Ovary (tissue), 9 donors: ENCODE data around the gene DHRS12. TPM values are rescaled to one million over a fixed set of nuclear protein-coding genes. Genes with fewer than 3 reads are reported as not detected.

Source experiments
- DNase-seq, 5 donors: peaks; one replicate each; pipeline ENCODE4 v3.0.0-alpha.2; 2019 to 2020
- H3K27ac ChIP-seq, 2 donors: fragments of 200-600 bp; one replicate each; pipeline versions ENCODE4 v1.5.1 to v1.8.0; 2019 to 2022
- H3K27me3 ChIP-seq: fragments of 200-600 bp; one replicate; pipeline ENCODE4 v1.8.0; 2022
- H3K36me3 ChIP-seq: fragments of 200-600 bp; sonication (generic); one replicate; pipeline ENCODE4 v1.5.1; 2019
- H3K4me1 ChIP-seq: one replicate; pipeline ENCODE4 v1.8.1; 2013; ENCODE audit warnings: mild to moderate bottlenecking, moderate library complexity; ENCODE audit not compliant: insufficient read depth
- H3K4me3 ChIP-seq: fragments of 200-600 bp; sonication (generic); one replicate; pipeline ENCODE4 v1.5.1; 2017
- H3K9me3 ChIP-seq, 2 donors: fragments of 200-600 bp in 1 of 2; sonication (generic) in 1 of 2; one replicate each; pipeline versions ENCODE4 v1.5.1 to v1.8.1; 2013 to 2019; ENCODE audit warnings: mild to moderate bottlenecking in 1 of 2, moderate library complexity in 1 of 2
- CTCF ChIP-seq, 3 donors: fragments of 450-650 bp in 2 of 3; fragments of 200-600 bp in 1 of 3; IDR thresholded peaks; one replicate each; pipeline versions ENCODE4 v1.5.1 to v1.8.0; 2016 to 2022; ENCODE audit warnings: antibody characterized with exemption in 3 of 3, mild to moderate bottlenecking in 1 of 3
- EP300 ChIP-seq: sonication (generic); formaldehyde crosslinking; IDR thresholded peaks from one replicate; pipeline ENCODE4 v1.6.1; 2017; ENCODE audit warnings: antibody characterized with exemption
- POLR2A ChIP-seq: fragments of 450-650 bp; IDR thresholded peaks from one replicate; pipeline ENCODE4 v1.6.1; 2017; ENCODE audit warnings: antibody characterized with exemption, mild to moderate bottlenecking, moderate library complexity
- WGBS, 3 donors: extraction: QIAGEN DNeasy Blood & Tissue Kit in 1 of 3; methylation state at CpG; one replicate each; pipeline versions ENCODE4 v1.1.5 to v1.1.7; 2013 to 2017; 5-methylcytosine and 5-hydroxymethylcytosine counted together
- intact Hi-C, 4 donors: fragments of 100-400 bp; cut with DNase I; formaldehyde crosslinking; loops; one replicate each; pipeline versions ENCODE4 v1.11.0 to v1.15.1; 2022 to 2023
- polyA plus RNA-seq, 2 donors: library from polyadenylated mRNA; stranded (reverse); fragments of 200-250 nt in 1 of 2; fragments of 350-450 nt in 1 of 2; fragmentation: Illumina TruSeq in 1 of 2; extraction: RNeasy Lipid Tissue Mini Kit (QIAGEN cat#74804) in 1 of 2; gene quantifications; one replicate each; pipeline ENCODE4 v1.2.3, GENCODE V29; 2013 to 2014
- total RNA-seq, 7 donors: library from RNA; depleted of rRNA in 2 of 7; stranded (reverse); fragments of >200 nt in 2 of 7; fragmentation: NEBNext Ultra II Directional in 3 of 7; extraction: Animal tissue kit (Norgen Biotek cat#: 25700) in 3 of 7; gene quantifications; one replicate each; pipeline versions ENCODE4 v1.1.0 to v1.2.4, GENCODE V29; 2016 to 2023
- donor health status: DM: no; HTN: no; CAD: no; lungs with moderate emphysema.
- donor health status: DM: no; HTN: no; CAD: no.
- donor health status: Bipolar disorder and iron deficiency.
- donor health status: DM: yes; HTN: yes; CAD: no.
- donor health status: DM: no; HTN: no; CAD: no.
- donor health status: DM: yes; HTN: yes; CAD: no.

The DHRS12 gene
- total and polyA plus RNA-seq, 9 donors: 9.7 to 29.1 (median 18.3) TPM

DNA sequence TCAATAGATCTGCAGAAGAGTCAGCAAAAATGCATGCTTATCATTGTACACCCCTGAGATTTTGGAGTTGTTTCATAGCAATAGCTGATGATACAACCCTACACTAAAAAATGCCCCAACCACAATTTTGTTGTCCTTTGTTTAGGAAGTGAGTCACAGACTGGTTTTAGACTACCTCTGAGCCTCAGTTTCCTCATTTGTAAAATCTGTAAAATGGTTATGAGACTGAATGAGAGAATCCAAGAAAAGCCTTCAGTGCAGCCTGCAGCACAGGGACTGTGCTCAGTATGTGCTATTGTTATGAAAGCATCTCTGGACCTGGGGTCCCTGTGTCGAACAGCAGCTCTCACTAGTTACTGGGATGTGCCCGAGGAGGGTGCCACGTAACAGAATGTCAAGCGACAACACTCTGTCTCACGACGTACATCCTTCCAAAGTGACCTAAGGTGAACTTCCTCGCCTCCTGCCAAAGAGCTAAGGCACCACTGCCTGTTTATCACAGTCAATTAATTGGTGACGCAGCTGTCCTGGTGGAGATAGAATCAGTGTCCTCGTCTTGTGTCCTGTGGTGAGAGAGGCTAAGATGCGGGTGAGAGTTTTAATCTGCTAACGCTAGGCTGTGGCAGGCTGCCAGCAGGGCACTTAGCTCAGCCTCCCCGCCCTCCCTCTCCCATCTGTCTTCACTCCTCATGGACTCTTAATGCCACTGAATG lies 18.1 kb downstream of the DHRS12 start:
- TF ChIP-seq EP300: no peak
- no peak for TF ChIP-seq CTCF (IDR thresholded peaks at IDR 0.05)
- peaks cover 15% of the 10 kb centered on the region for H3K4me1 ChIP-seq
- intact Hi-C loops: no loop called here
- peak; percentile 53 to 72 (median 61) for DNase-seq
- no peak overlapping the region for H3K4me3 ChIP-seq
- H3K27ac ChIP-seq: peak overlapping the region; percentile 72 to 75
- no peaks in the 10 kb centered on the region for H3K36me3 ChIP-seq
- 18 to 26% (median 24%) methylated on average over 12 of the region's 12 CpGs for WGBS, 3 donors
- no peaks in the 10 kb centered on the region for H3K9me3 ChIP-seq
- H3K27me3 ChIP-seq: no peaks in the 10 kb centered on the region

GRCh38 chr13:51784097-51784496 lies 19.9 kb downstream of the DHRS12 start:
- H3K4me3 ChIP-seq: no peak overlapping the region
- no peaks in the 10 kb centered on the region for H3K27me3 ChIP-seq
- WGBS, 3 donors: 93 to 100% (median 95%) methylated on average over 1 of the region's 1 CpG
- H3K4me1 ChIP-seq: peaks cover 11% of the 10 kb centered on the region
- DNase-seq: peak in 1 of 5 donors; percentile 8
- TF ChIP-seq POLR2A (no peak), CTCF (IDR thresholded peaks at IDR 0.05) (no peak), EP300 (no peak)
- no peaks in the 10 kb centered on the region for H3K9me3 ChIP-seq
- no peak overlapping the region for H3K27ac ChIP-seq
- intact Hi-C loops: no loop called here
- H3K36me3 ChIP-seq: no peaks in the 10 kb centered on the region

- Histone ChIP-seq H3K4me3 (no peak overlapping the region), H3K27me3 (no peaks in the 10 kb centered on the region), H3K27ac (no peak overlapping the region), H3K4me1 (peaks cover 11% of the 10 kb centered on the region), H3K36me3 (no peaks in the 10 kb centered on the region), H3K9me3 (no peaks in the 10 kb centered on the region)
- WGBS, 3 donors: 92 to 96% (median 95%) methylated on average over 9 of the region's 9 CpGs
- intact Hi-C loops: no loop called here
- TF ChIP-seq POLR2A (no peak), CTCF (IDR thresholded peaks at IDR 0.05) (no peak), EP300 (no peak)
- DNase-seq: peak in 1 of 5 donors; percentile 11
Observed at GRCh38 chr13:51783428-51784094, 20.4 kb downstream of the DHRS12 start.

GRCh38 chr13:51782026-51782710 lies 21.8 kb downstream of the DHRS12 start:
- Histone ChIP-seq H3K36me3 (no peaks in the 10 kb centered on the region), H3K4me1 (peaks cover 8% of the 10 kb centered on the region), H3K27me3 (no peaks in the 10 kb centered on the region), H3K4me3 (no peak overlapping the region), H3K27ac (no peak overlapping the region), H3K9me3 (no peaks in the 10 kb centered on the region)
- WGBS, 3 donors: 80 to 88% (median 83%) methylated on average over 15 of the region's 15 CpGs
- intact Hi-C loops: no loop called here
- DNase-seq: no peak
- TF ChIP-seq EP300: no peak
- TF ChIP-seq POLR2A: no peak
- no peak for TF ChIP-seq CTCF (IDR thresholded peaks at IDR 0.05)
